ENCODE results near the gene ZNF217.

GRCh38 chr20:53539516-53539915 is 54.1 kb downstream of the ZNF217 start:
- TF ChIP-seq CTCF (IDR thresholded peaks at IDR 0.05) (no peak), POLR2A (IDR thresholded peaks at IDR 0.05) (no peak)

Measured in gastroesophageal sphincter (tissue), 3 donors.